Measurements from ENCODE around the gene EN2. TPM values are rescaled to one million over a fixed set of nuclear protein-coding genes. Genes with fewer than 3 reads are reported as not detected.

The EN2 gene
- total and polyA plus RNA-seq, 4 donors, result 0.02 to 0.06 (median 0.04) TPM; not detected in 1

DNA sequence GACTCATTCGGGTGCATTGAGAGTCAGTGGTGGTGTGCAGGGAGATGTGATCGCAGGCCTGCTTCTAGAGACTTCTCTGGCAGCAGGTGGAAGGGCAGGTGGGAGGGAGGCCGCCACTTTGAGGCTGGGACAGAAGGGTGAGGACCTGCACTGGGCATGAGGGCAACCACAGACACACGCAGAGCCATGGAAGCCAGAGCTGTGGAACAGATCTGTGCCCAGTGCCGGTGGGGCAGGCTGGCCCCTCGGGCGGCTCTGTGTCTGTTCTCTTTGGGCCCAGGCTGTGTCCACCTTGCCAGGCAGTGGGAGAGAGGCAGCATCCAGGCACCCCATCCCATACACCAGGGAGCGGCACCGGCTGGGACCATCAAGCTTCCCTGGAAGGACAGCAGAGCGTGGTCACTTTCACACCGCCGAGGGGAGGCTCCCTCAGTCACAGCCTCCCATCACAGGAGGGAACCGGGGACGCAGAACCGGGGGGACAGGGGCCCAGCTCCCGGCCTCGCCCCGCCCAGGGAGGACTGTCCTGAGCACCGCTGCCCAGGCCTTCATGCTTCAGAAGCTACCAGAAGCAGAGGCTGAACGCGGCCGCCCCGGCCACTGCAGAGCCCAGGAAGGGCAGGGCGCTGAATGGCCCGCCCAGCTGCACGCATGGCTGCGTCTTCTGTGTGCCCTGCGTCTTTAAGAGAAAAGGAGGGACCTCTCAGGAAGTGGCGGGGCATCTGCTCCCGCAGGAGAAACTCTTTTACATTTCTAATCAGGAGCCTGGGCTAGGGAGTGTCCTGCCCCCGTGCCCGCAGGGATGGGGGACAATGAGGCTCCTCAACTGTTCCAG, 32.1 kb downstream of the EN2 start:
- H3K4me3 ChIP-seq, result no peak overlapping the region

DNA sequence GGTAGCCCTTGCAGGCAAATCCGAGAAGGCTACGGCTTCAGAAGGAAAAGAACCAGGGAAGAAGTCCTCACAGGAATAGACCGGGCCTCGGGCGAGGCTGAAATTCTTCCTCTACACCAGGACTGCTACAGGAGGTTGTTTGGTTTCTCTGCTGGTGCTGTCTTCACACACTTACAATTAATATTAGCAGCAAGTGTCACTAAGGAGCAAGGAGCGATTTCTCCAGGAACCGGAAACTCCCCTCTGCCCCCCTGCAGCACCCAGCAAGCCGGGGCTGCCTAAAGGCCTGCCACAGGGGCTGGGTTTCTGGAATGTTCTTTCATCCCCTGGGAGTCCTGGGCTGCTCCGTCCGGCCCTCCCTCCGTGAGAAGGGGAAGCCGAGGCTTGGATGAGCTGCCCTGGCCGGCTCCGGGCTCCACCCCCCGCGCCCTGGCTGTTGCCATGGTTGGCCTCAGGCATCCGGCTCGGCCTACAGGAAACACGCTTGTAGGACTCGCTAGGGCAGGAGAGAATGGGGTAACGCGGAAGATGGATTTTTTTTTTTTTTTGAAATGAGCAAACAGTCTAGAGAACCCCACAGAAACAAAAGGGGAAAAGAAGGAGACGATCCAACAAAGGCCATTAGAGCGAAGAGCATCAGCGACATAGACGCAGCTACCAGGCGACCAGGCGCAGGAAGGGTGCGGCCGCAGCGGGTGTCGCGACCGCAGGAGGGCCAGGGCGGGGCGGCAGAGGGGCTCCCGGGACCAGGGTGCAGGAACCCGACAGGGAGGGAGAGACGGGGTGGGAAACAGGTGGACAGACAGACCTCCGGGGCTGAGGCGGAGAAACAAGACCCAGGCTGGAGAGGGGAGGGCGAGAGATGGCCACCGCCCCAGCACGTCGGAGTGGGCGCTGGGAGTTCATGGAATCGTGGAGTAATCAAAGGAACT, 33.0 kb downstream of the EN2 start:
- peak overlapping the region in 1 of 2 donors; percentile 23 for H3K9ac ChIP-seq (ENCODE audit: insufficient read depth in 1 of 2, low read length in 2 of 2)
- peak overlapping the region; percentile 15 for H3K4me3 ChIP-seq
- H3K27me3 ChIP-seq (ENCODE audit: control insufficient read depth in 3 of 3, insufficient read depth in 3 of 3, low read length in 2 of 3), result peaks cover 1 to 39% (median 9%) of the 10 kb centered on the region in 3 donors
- DNase-seq (peak; percentile 48 to 60 (median 57)), ATAC-seq (ENCODE audit: insufficient read depth, low FRiP score) (peak; percentile 74)
- no peak for TF ChIP-seq CTCF (IDR thresholded peaks at IDR 0.05; ENCODE audit: control extremely low read depth, extremely low read depth)
- H3K27ac ChIP-seq (ENCODE audit: low read depth in 1 of 2, low read length in 1 of 2), result no peak overlapping the region
- H3K36me3 ChIP-seq (ENCODE audit: control insufficient read depth in 4 of 4, insufficient read depth in 4 of 4, low read length in 4 of 4), result no peaks in the 10 kb centered on the region
- peaks cover 0 to 12% (median 3%) of the 10 kb centered on the region in 5 donors for H3K4me1 ChIP-seq (ENCODE audit: control insufficient read depth in 5 of 5, insufficient read depth in 5 of 5, low read length in 5 of 5)
- WGBS, 2 donors, result 26 to 32% methylated on average over 47 of the region's 47 CpGs
- H3K9me3 ChIP-seq (ENCODE audit: control insufficient read depth in 4 of 4, insufficient read depth in 3 of 4, low read length in 3 of 4), result peaks cover 0 to 2% (median 0%) of the 10 kb centered on the region in 4 donors

More for the DNA sequence above, 32.1 kb downstream of the EN2 start:
- peaks cover 0 to 2% (median 0%) of the 10 kb centered on the region in 4 donors for H3K9me3 ChIP-seq (ENCODE audit: control insufficient read depth in 4 of 4, insufficient read depth in 3 of 4, low read length in 3 of 4)
- H3K27ac ChIP-seq (ENCODE audit: low read depth in 1 of 2, low read length in 1 of 2), result no peak overlapping the region
- H3K36me3 ChIP-seq (ENCODE audit: control insufficient read depth in 4 of 4, insufficient read depth in 4 of 4, low read length in 4 of 4), result no peaks in the 10 kb centered on the region
- no peak for TF ChIP-seq CTCF (IDR thresholded peaks at IDR 0.05; ENCODE audit: control extremely low read depth, extremely low read depth)
- H3K4me1 ChIP-seq (ENCODE audit: control insufficient read depth in 5 of 5, insufficient read depth in 5 of 5, low read length in 5 of 5), result peaks cover 0 to 12% (median 3%) of the 10 kb centered on the region in 5 donors
- peak overlapping the region in 1 of 2 donors; percentile 23 for H3K9ac ChIP-seq (ENCODE audit: insufficient read depth in 1 of 2, low read length in 2 of 2)
- DNase-seq, result peak in 2 of 3 donors; percentile 25 to 32
- 55 to 58% methylated on average over 32 of the region's 32 CpGs for WGBS, 2 donors
- peak; percentile 3 for ATAC-seq (ENCODE audit: insufficient read depth, low FRiP score)
- H3K27me3 ChIP-seq (ENCODE audit: control insufficient read depth in 3 of 3, insufficient read depth in 3 of 3, low read length in 2 of 3), result peaks cover 0 to 39% (median 9%) of the 10 kb centered on the region in 3 donors

- peaks cover 0 to 12% (median 3%) of the 10 kb centered on the region in 5 donors for H3K4me1 ChIP-seq (ENCODE audit: control insufficient read depth in 5 of 5, insufficient read depth in 5 of 5, low read length in 5 of 5)
- 50 to 56% methylated on average over 11 of the region's 11 CpGs for WGBS, 2 donors
- no peak overlapping the region for H3K27ac ChIP-seq (ENCODE audit: low read depth in 1 of 2, low read length in 1 of 2)
- H3K4me3 ChIP-seq, result no peak overlapping the region
- no peak overlapping the region for H3K9ac ChIP-seq (ENCODE audit: insufficient read depth in 1 of 2, low read length in 2 of 2)
- H3K9me3 ChIP-seq (ENCODE audit: control insufficient read depth in 4 of 4, insufficient read depth in 3 of 4, low read length in 3 of 4), result peaks cover 0 to 2% (median 0%) of the 10 kb centered on the region in 4 donors
- peaks cover 4 to 45% (median 9%) of the 10 kb centered on the region in 3 donors for H3K27me3 ChIP-seq (ENCODE audit: control insufficient read depth in 3 of 3, insufficient read depth in 3 of 3, low read length in 2 of 3)
- ATAC-seq (ENCODE audit: insufficient read depth, low FRiP score) (no peak), DNase-seq (no peak)
- TF ChIP-seq CTCF (IDR thresholded peaks at IDR 0.05; ENCODE audit: control extremely low read depth, extremely low read depth), result no peak
- no peaks in the 10 kb centered on the region for H3K36me3 ChIP-seq (ENCODE audit: control insufficient read depth in 4 of 4, insufficient read depth in 4 of 4, low read length in 4 of 4)
Observed at GRCh38 chr7:155491812-155492211, 33.9 kb downstream of the EN2 start.
